Measurements from ENCODE around the gene MAGEB10. TPM values are rescaled to one million over a fixed set of nuclear protein-coding genes. Genes with fewer than 3 reads are reported as not detected.

Gene MAGEB10
- total RNA-seq, 1 donor from 2014 or later, result not detected

- no peaks in the 10 kb centered on the region for H3K36me3 Mint-ChIP-seq (ENCODE audit: low read depth)
- DNase-seq (no peak), ATAC-seq (ENCODE audit: low read depth) (no peak)
- no peak for TF ChIP-seq CTCF (IDR thresholded peaks at IDR 0.05)
- POLR2A ChIA-PET, result no interaction called here
- H3K27ac Mint-ChIP-seq, result no peak overlapping the region
- H3K27me3 Mint-ChIP-seq, result no peaks in the 10 kb centered on the region
- intact Hi-C loops (cut with micrococcal nuclease), result no loop called here
- CTCF ChIA-PET, result no interaction called here
- no peaks in the 10 kb centered on the region for H3K4me1 Mint-ChIP-seq
- H3K4me3 Mint-ChIP-seq, result no peak overlapping the region
- H3K9me3 Mint-ChIP-seq, result no peaks in the 10 kb centered on the region
Observed at GRCh38 chrX:27840881-27841280, 33.1 kb downstream of the MAGEB10 start.

GRCh38 chrX:27842859-27843258 is 35.1 kb downstream of the MAGEB10 start:
- ATAC-seq (ENCODE audit: low read depth), result no peak
- no peak for DNase-seq
- Mint-ChIP-seq H3K36me3 (ENCODE audit: low read depth) (no peaks in the 10 kb centered on the region), H3K4me3 (no peak overlapping the region), H3K27ac (no peak overlapping the region), H3K9me3 (no peaks in the 10 kb centered on the region), H3K27me3 (no peaks in the 10 kb centered on the region), H3K4me1 (no peaks in the 10 kb centered on the region)
- TF ChIP-seq CTCF (IDR thresholded peaks at IDR 0.05), result no peak
- POLR2A ChIA-PET, result no interaction called here
- intact Hi-C loops (cut with micrococcal nuclease), result no loop called here
- CTCF ChIA-PET, result no interaction called here

GRCh38 chrX:27860337-27860736 is 52.5 kb downstream of the MAGEB10 start:
- CTCF ChIA-PET, result no interaction called here
- H3K36me3 Mint-ChIP-seq (ENCODE audit: low read depth), result no peaks in the 10 kb centered on the region
- no peak for TF ChIP-seq CTCF (IDR thresholded peaks at IDR 0.05)
- ATAC-seq (ENCODE audit: low read depth) (no peak), DNase-seq (no peak)
- POLR2A ChIA-PET, result no interaction called here
- H3K27ac Mint-ChIP-seq, result no peak overlapping the region
- no peak overlapping the region for H3K4me3 Mint-ChIP-seq
- H3K9me3 Mint-ChIP-seq, result peaks cover 2% of the 10 kb centered on the region
- intact Hi-C loops (cut with micrococcal nuclease), result no loop called here
- H3K4me1 Mint-ChIP-seq, result no peaks in the 10 kb centered on the region
- H3K27me3 Mint-ChIP-seq, result no peaks in the 10 kb centered on the region

- Mint-ChIP-seq H3K9me3 (peaks cover 2% of the 10 kb centered on the region), H3K27ac (no peak overlapping the region), H3K4me1 (no peaks in the 10 kb centered on the region), H3K27me3 (no peaks in the 10 kb centered on the region), H3K36me3 (ENCODE audit: low read depth) (no peaks in the 10 kb centered on the region), H3K4me3 (no peak overlapping the region)
- ATAC-seq (ENCODE audit: low read depth) (no peak), DNase-seq (no peak)
- intact Hi-C loops (cut with micrococcal nuclease), result no loop called here
- no peak for TF ChIP-seq CTCF (IDR thresholded peaks at IDR 0.05)
- ChIA-PET CTCF (no interaction called here), POLR2A (no interaction called here)
Observed at GRCh38 chrX:27863809-27864208, 56.0 kb downstream of the MAGEB10 start.

Other genes starting within 250 kb of the MAGEB10 start
- gene DCAF8L2, start 217.6 kb upstream of the MAGEB10 start, total RNA-seq, result not detected in 2 replicates
- gene DCAF8L1, start 173.5 kb downstream of the MAGEB10 start, total RNA-seq, result not detected in 2 replicates